VCaP (cell line): Measurements from ENCODE around the gene MERTK.

Experiments used
- H3K27ac ChIP-seq: fragments of 450-650 bp; 2 replicates; pipeline ENCODE4 v1.5.1; 2017
- CTCF ChIP-seq: fragments of 450-650 bp; conservative IDR thresholded peaks from 2 replicates; pipeline ENCODE4 v1.5.1; 2017; ENCODE audit warnings: mild to moderate bottlenecking, moderate library complexity

MERTK gene

GRCh38 chr2:111918383-111918806, 20.0 kb downstream of the MERTK start:
- H3K27ac ChIP-seq = peak overlapping the region; percentile 96
- TF ChIP-seq CTCF = no peak

- peak overlapping the region; percentile 96 for H3K27ac ChIP-seq
- no peak for TF ChIP-seq CTCF
These were observed 21.0 kb downstream of the MERTK start for GRCh38 chr2:111919365-111919764.

GRCh38 chr2:111919794-111920608, 21.6 kb downstream of the MERTK start:
- no peak for TF ChIP-seq CTCF
- peak overlapping the region; percentile 96 for H3K27ac ChIP-seq

GRCh38 chr2:111923276-111923804, 24.9 kb downstream of the MERTK start:
- H3K27ac ChIP-seq = no peak overlapping the region
- TF ChIP-seq CTCF = no peak

- H3K27ac ChIP-seq = no peak overlapping the region
- TF ChIP-seq CTCF = no peak
These were observed 26.3 kb downstream of the MERTK start for GRCh38 chr2:111924617-111925107.

GRCh38 chr2:111927723-111928122, 29.3 kb downstream of the MERTK start:
- TF ChIP-seq CTCF = no peak

GRCh38 chr2:111930409-111930808, 32.0 kb downstream of the MERTK start:
- TF ChIP-seq CTCF = no peak
- H3K27ac ChIP-seq = no peak overlapping the region

More at GRCh38 chr2:111927723-111928122, 29.3 kb downstream of the MERTK start:
- peak overlapping the region; percentile 19; the same call in 1 of the 2 replicates for H3K27ac ChIP-seq
